ENCODE data around the gene GOPC.

- TF ChIP-seq GATA2 (IDR thresholded peaks at IDR 0.05; ENCODE audit: low read depth, low read length) (no peak), GATA3 (IDR thresholded peaks at IDR 0.05; ENCODE audit: low read depth, low read length) (no peak)
Measured at GRCh38 chr6:117512987-117513573, 89.2 kb downstream of the GOPC start.
